ENCODE data around the gene MTX1. TPM values are rescaled to one million over a fixed set of nuclear protein-coding genes. Genes with fewer than 3 reads are reported as not detected.

The MTX1 gene
- total and polyA plus RNA-seq, 12 donors: 26.7 to 111 (median 45.9) TPM

- 61 to 71% (median 64%) methylated on average over 6 to 11 of the region's 11 CpGs for WGBS, 4 donors
- H3K4me1 ChIP-seq (replicated peaks in 1 of 2): peaks cover 3 to 9% of the 10 kb centered on the region in 2 donors
- no peak overlapping the region for H3K27ac ChIP-seq
- no peaks in the 10 kb centered on the region for H3K36me3 ChIP-seq (replicated peaks in 1 of 2)
- H3K4me3 ChIP-seq: no peak overlapping the region
- H3K27me3 ChIP-seq: no peaks in the 10 kb centered on the region
- no peaks in the 10 kb centered on the region for H3K9me3 ChIP-seq (replicated peaks in 1 of 3)
- peak in 4 of 7 donors; percentile 6 to 49 (median 15) for DNase-seq
- TF ChIP-seq POLR2A (IDR thresholded peaks at IDR 0.05): no peak
- TF ChIP-seq CTCF (IDR thresholded peaks at IDR 0.05): no peak
- intact Hi-C loops (cut with DNase I): no loop called here
Observed at GRCh38 chr1:155177192-155177917, 31.1 kb upstream of the MTX1 start.

GRCh38 chr1:155177918-155178281 is 30.6 kb upstream of the MTX1 start:
- intact Hi-C loops (cut with DNase I): no loop called here
- peak in 3 of 7 donors; percentile 17 to 49 (median 19) for DNase-seq
- Histone ChIP-seq H3K4me1 (replicated peaks in 1 of 2) (peaks cover 0 to 6% of the 10 kb centered on the region in 2 donors), H3K27ac (no peak overlapping the region), H3K36me3 (replicated peaks in 1 of 2) (no peaks in the 10 kb centered on the region), H3K9me3 (replicated peaks in 1 of 3) (no peaks in the 10 kb centered on the region), H3K4me3 (no peak overlapping the region), H3K27me3 (no peaks in the 10 kb centered on the region)
- 88 to 95% (median 94%) methylated on average over 8 to 9 of the region's 9 CpGs for WGBS, 4 donors
- no peak for TF ChIP-seq CTCF (IDR thresholded peaks at IDR 0.05)
- no peak for TF ChIP-seq POLR2A (IDR thresholded peaks at IDR 0.05)

- Histone ChIP-seq H3K4me3 (no peak overlapping the region), H3K27ac (peak overlapping the region in 1 of 5 donors; percentile 71), H3K9me3 (replicated peaks in 1 of 3) (no peaks in the 10 kb centered on the region), H3K27me3 (no peaks in the 10 kb centered on the region), H3K36me3 (replicated peaks in 1 of 2) (no peaks in the 10 kb centered on the region), H3K4me1 (replicated peaks in 1 of 2) (peaks cover 0 to 6% of the 10 kb centered on the region in 2 donors)
- 67 to 76% (median 74%) methylated on average over 9 to 30 of the region's 30 CpGs for WGBS, 4 donors
- DNase-seq: peak in 5 of 7 donors; percentile 6 to 66 (median 46)
- intact Hi-C loops (cut with DNase I): no loop called here
- TF ChIP-seq POLR2A (IDR thresholded peaks at IDR 0.05): no peak
- no peak for TF ChIP-seq CTCF (IDR thresholded peaks at IDR 0.05)
Observed at GRCh38 chr1:155178441-155179111, 29.9 kb upstream of the MTX1 start.

- H3K27ac ChIP-seq: no peak overlapping the region
- H3K36me3 ChIP-seq (replicated peaks in 1 of 2): no peaks in the 10 kb centered on the region
- H3K4me1 ChIP-seq (replicated peaks in 1 of 2): peaks cover 0 to 6% of the 10 kb centered on the region in 2 donors
- no peak overlapping the region for H3K4me3 ChIP-seq
- peak in 4 of 7 donors; percentile 16 to 51 (median 19) for DNase-seq
- no peaks in the 10 kb centered on the region for H3K27me3 ChIP-seq
- H3K9me3 ChIP-seq (replicated peaks in 1 of 3): no peaks in the 10 kb centered on the region
- intact Hi-C loops (cut with DNase I): no loop called here
- 87 to 96% (median 92%) methylated on average over 25 to 31 of the region's 31 CpGs for WGBS, 4 donors
- TF ChIP-seq CTCF (IDR thresholded peaks at IDR 0.05): no peak
- no peak for TF ChIP-seq POLR2A (IDR thresholded peaks at IDR 0.05)
Observed at GRCh38 chr1:155179112-155180031, 29.1 kb upstream of the MTX1 start.

Measured in adrenal gland (tissue), 12 donors.